Measurements from ENCODE around the gene RYR3.

- TF ChIP-seq CTCF (IDR thresholded peaks at IDR 0.05), result no peak
- TF ChIP-seq ZFX (IDR thresholded peaks at IDR 0.05; ENCODE audit: borderline replicate concordance), result no peak
Observed at GRCh38 chr15:33445984-33446383, 135.2 kb downstream of the RYR3 start.
